GM18951 (cell line): ENCODE results near the gene ASTN2.

ENCODE experiments used
- POLR2A ChIP-seq: IDR thresholded peaks from 4 replicates; pipeline ENCODE4 v1.6.1; 2011; ENCODE audit warnings: mild to moderate bottlenecking; ENCODE audit not compliant: insufficient read length, insufficient read depth; ENCODE audit errors: extremely low read depth
- in situ Hi-C: fragments of 300-500 bp; cut with MboI; formaldehyde crosslinking; loops from one replicate; pipeline ENCODE4 v1.12.0; 2022; ENCODE audit warnings: low sequenced_read_pairs, mixed read lengths, inconsistent platforms; ENCODE audit not compliant: unreplicated experiment

ASTN2 gene

DNA sequence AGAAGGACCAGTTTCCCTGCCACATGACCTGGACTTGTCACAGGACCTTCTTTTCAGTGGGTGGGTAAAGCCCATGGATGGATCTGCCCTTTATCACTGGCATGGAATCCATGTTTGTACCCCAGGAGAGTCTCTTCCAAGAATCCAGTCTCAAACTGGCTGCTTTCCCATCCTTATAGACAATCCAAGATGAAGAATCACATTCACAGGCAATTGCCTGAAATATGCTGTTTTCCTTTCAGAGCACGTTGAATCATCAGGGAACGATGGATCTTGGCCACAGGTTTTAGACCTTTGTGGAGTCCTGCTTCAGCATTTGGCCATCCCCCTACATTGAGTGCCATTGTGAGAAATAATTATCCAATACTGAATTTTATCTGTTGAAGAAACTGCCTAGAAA, 319.8 kb downstream of the ASTN2 start:
- in situ Hi-C loops = no loop called here

DNA sequence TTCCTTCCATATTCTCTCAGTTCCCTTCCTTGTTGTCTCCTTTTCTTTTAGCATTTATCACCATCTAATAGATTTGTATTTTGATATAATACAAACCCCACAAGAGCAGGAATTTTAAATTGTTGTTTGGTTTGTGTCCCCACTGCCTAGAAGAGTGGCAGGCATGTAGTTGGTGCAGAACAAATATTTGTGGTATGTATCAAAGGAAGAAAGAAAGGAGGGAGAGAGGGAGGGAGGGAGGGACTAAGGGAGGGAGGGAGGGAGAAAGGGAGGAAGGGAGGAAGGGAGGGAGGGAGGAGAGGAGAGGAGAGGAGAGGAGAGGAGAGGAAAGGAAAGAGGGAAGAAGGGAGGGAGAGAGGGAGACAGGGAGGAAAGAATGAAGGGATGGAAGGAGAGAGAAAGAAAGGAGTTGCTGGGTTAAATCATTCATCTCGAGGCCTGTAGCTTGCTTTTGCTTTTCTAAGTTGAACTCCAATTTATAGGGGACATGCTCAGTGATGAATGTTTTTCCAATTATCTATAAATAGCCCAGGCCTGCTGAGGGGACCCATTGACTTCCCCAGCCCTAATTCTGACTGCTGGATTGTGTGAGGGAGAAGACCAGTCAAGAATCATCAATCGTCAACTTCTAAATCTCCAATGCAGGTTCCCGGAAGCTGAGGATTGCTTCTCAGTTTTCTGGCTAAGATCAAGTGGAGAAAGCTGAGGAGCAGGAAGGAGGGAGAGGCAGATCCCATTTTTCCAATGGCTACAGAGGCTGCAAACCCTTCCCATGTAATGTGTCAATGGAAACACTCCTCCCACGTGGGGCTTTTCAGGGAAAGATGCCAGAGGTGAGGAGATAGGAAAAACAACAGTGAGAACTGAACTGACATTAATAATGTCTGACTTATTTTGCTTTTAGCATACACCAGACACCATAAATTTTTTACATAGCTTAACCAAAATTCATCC, 320.7 kb downstream of the ASTN2 start:
- in situ Hi-C loops = no loop called here
- TF ChIP-seq POLR2A = no peak

More for the DNA sequence above, 319.8 kb downstream of the ASTN2 start:
- TF ChIP-seq POLR2A = no peak

DNA sequence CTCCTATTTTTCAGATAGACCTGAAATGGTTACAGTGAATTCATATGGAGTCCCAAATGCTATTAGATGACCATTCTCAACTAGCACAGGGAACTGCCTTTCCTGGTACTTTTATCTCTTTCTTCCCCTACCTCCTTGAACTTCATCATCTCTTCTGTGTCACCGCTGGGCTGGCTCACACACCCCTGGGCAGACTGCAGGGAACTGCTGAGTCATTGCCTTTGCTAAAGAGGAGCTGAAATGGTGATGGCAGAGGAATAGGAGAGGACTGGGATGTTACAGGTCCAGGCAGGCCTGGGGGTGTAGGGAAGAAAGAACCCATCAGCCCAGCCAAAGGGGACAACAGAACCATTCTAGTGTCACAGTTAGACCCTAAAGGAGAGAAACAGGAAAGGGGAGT, 322.3 kb downstream of the ASTN2 start:
- TF ChIP-seq POLR2A = no peak
- in situ Hi-C loops = no loop called here

DNA sequence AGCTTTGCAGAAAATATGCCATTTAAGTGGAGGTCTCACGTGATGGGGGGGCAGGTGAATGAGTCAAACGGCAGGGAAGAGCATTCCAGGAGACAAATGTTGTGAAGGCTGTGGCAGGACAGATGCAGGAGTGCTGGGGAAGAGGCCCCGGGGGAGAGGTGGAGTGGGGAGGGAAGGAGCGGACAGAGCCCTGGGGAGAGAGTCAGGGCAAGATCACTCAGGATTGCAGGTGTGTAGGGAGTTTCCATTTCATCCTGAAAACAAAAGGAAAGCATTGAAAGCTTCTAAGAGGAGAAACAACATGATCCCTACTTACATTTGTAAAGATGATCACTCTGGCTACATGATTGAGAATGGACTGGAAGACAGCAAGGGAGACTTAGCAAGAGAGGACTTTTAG, 323.3 kb downstream of the ASTN2 start:
- no peak for TF ChIP-seq POLR2A
- in situ Hi-C loops = no loop called here

DNA sequence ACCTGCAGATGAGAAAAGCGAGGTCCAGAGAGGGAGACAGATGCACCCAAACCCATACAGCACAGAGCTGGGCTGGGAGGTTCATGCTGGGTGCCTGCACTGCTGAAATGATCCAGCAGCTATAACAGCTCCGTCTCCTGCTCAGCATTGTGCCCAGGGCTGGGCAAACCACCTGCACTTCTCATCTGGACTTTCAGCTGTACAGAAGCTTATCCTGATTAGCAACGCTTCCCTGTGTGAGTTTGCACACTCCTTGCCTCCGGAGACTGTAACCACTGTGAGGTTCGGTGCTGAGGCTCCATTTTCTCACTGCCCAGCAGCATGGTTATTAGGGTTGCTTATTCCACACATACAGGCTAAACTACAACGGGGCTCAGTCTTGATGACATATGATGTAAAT, 326.1 kb downstream of the ASTN2 start:
- TF ChIP-seq POLR2A = no peak
- in situ Hi-C loops = no loop called here

DNA sequence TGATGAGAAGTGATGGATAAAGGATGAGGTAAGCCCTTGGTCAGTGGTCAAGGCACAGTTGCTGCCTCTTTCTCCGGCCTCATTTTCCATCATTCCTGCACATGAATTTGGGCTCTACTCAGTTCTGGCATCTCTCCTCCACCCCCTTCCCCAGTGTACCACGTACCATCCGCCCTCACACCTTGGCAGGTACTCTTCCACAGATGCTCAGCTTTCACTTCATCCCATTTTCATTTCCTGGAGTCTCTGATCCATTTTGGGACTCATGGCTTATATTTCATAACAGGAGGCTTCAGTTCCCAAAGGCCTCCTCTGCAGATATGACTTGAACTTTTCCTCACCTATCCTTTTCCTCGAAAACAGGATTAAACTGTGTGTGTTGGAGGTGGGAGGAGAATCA, 326.7 kb downstream of the ASTN2 start:
- in situ Hi-C loops = no loop called here
- TF ChIP-seq POLR2A = no peak

DNA sequence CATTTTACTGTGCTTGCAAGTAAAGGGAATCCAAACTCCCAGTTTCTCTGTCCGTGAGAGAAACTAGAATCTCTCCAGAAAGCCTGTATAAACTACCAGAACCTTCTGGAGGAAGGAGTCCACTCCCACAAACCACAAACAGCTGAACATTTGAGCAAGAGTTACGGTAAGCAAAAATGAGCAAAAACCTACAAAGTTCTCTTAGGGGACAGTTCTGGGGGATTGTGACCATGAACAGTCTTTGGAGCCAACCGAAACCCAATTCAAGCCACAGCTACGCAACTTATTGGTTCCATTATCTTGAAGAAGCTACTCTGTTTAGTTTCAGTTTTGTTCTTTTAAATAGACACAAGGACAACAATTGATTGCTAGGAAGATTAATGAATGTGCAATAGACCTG, 330.6 kb downstream of the ASTN2 start:
- in situ Hi-C loops = no loop called here
- TF ChIP-seq POLR2A = no peak

DNA sequence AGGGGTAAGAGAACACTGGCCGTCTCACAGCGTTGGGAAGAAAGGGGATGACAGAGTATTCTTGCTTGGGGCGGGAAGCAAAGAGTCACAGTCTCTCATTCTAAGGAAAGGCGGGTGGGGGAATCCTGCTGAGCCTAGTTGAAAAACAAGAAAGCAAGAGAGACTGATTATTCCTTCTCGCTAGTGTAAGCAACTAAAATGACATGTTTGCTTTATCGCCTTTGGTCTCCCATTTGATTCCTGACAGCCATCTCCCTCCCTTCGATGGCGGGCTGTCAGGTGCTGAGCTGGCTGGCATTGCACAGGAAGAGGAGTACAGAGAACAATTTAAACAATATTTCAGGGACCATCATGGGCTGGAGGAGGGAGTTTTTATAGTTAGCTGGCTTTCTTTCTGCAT, 331.3 kb downstream of the ASTN2 start:
- no peak for TF ChIP-seq POLR2A
- in situ Hi-C loops = no loop called here

DNA sequence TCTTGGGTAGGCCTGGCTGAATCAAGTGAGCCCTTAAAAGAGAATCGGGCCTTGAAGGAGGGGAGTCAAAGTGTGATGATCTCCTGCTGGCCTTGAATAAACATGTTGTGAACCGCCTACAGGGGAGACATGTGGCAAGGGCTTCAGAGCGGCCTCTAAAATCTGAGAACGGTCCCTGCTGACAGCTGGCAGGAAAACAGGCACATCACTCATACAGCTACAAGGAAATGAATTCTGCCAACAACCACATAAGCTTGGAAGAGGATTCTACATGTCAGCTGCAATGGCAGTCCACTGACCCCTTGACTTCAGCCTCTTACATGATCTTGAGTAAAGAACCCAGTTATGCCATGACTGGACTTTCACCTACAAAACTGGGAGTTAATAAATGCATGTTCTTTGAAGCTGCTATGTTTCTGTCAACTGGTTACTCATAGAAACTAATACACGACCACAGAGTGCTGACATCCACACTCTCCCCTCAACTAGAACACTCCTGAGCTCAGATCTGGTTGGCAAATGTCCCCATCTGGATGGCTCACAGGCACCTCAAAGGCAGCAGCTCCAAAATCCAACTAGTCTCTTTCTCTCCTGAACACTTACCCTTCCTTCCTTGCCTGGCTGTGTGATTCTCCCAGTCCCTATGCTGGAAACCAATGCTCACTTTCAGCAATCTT, 333.1 kb downstream of the ASTN2 start:
- in situ Hi-C loops = no loop called here
- TF ChIP-seq POLR2A = no peak

DNA sequence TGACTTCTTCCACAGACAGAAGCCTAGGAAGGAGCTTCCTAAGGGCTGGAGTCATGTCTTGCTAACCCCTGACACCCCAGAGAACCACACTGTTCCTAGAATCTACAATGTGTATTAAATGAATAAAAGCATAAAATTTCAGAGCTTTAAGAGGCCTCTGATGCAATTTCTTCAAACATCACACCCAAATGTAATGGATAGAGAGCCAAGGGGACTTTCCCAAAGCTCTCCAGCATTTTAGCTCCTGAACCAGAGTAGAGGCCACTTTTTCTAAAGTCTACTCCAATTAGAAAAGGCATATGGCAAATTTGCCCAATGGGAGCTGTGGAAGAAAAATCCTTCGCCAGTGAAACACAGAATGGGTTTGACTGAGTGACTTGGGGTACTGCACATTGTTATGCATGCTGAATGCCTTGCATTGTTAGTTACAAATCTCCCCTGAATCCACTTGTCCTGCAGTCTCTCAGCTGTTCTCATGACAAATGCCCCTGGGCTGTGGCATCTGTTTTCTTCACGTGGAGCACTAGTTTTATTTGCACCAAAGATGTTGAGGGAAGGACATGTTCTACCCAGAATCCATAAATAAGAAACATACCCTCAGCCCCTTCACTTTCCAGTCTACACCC, 334.0 kb downstream of the ASTN2 start:
- in situ Hi-C loops = no loop called here
- TF ChIP-seq POLR2A = no peak

DNA sequence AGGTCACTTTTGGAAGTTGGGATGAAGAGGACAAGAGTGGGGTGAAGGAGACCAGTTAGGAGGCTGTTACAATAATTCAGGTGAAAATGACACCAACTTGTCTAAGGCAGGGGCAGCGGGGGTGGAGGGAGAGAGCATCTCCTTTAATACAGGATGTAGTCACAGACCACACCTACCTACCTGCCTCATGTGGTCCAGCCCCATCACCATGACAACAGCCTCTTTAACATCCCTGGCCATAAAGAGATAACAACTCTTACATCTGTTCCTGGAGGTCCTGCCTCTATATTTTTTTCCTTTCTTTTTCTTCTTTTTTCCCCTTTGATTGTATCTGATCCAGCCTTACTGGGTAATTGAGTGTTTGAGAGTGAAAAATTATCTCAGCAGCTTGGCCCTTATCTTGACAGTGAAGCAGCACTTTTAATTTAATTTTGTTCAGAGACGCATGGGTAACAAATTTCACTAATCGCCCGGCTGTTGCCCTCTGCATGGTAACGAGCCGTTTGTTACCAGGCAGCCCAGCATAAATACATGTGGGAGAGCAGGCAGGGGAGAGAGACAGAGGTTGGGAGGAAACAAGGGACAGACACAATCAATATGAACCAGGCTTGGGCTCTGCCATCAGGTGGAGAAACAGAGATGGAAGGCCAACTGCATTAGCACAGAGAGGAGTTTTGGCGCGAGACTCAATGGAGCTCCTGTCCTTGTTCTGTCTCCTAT, 338.1 kb downstream of the ASTN2 start:
- no peak for TF ChIP-seq POLR2A

DNA sequence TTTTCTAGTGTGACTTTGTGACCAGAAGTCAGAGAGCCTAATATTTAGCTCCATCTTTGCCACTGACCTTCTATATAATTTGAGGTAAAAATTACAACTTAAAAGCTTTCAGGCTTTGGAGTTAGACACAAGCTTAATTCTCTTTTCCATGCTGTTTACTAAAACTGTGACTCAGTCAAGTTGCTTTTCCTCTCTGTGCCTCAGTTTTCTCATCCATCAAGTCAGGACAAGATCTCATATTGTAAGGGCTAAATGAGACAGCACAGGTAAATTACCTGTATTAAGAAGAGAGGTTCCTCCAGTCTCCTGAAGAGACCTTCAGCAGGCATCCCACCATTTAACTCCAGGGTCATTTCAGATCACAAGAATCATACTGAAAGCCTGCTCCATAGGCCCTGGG, 339.2 kb downstream of the ASTN2 start:
- TF ChIP-seq POLR2A = no peak
- in situ Hi-C loops = no loop called here

More for the DNA sequence above, 338.1 kb downstream of the ASTN2 start:
- in situ Hi-C loops = no loop called here

DNA sequence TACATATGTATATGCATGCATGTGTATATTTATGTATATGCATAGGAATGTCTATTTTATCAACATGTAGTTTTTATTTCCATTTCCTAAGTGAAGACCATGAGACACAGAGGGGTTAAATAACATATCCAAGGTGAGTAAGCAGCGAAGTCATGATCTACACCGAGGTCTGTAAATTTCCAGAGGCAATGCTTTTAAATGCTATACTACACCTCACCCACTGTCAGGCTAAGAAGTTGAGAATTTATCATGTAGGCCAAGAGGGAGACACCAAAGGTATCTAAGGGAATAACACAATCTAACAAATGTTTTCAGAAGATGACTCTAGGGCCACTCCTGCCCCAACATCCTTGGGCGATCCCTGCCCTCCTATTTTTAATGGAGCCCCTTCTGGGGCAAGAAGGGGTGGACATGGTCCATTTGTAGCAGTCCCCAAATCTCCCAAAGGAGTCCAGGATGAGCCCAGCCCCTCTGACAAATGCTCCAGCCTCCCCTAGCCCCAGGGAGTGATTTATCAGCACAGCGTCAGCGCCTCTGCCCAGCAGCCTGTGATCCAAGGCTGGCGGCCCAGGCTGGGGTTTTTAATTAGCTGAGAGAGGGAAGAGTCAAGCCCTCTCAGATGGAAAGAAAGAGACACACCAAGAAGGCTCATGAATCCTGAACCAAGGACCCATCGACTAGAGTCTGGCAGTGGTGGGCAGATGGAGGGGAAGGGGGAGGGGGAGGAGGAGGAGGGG, 339.9 kb downstream of the ASTN2 start:
- TF ChIP-seq POLR2A = no peak
- in situ Hi-C loops = no loop called here

DNA sequence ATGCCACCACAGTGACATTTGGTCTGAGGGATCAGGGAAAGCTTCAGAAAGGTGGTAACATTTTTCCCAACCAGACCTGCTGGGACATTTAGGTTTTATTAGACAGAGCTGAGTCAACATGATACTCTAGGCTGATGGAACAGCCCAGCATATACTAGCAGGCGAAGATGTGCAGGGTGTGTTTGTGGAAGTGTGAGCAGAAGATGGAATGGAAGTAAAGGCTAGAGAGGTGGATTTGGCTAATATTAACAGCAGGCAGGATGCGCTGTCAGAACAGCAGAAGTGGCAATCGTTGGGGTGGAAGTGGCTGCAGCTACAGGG, 340.6 kb downstream of the ASTN2 start:
- no peak for TF ChIP-seq POLR2A
- in situ Hi-C loops = no loop called here
